Panc1 (cell line): ENCODE data around the gene FBXL14.

ENCODE experiments used
- POLR2AphosphoS5 ChIP-seq: IDR thresholded peaks from 2 replicates; pipeline ENCODE4 v1.6.1; 2012; ENCODE audit warnings: mild to moderate bottlenecking, low read depth, low read length, moderate library complexity
- SIN3A ChIP-seq: IDR thresholded peaks from 2 replicates; pipeline ENCODE4 v1.6.1; 2012; ENCODE audit warnings: low read depth, mild to moderate bottlenecking, low read length, moderate library complexity, borderline replicate concordance; ENCODE audit not compliant: insufficient read depth
- TF ChIP-seq, protein P1 (sequence below): fragments of 450-650 bp; IDR thresholded peaks from 2 replicates; pipeline ENCODE4 v1.5.1; 2017; ENCODE audit warnings: mild to moderate bottlenecking
- TF ChIP-seq, protein P2 (sequence below), 2 experiments: IDR thresholded peaks; 2 replicates each; pipeline ENCODE4 v1.6.1; 2011 to 2012; ENCODE audit warnings: low read depth in 2 of 2, control low read depth in 1 of 2, low read length in 1 of 2, mild to moderate bottlenecking in 1 of 2, moderate library complexity in 1 of 2; ENCODE audit not compliant: insufficient read depth in 1 of 2

DNA sequence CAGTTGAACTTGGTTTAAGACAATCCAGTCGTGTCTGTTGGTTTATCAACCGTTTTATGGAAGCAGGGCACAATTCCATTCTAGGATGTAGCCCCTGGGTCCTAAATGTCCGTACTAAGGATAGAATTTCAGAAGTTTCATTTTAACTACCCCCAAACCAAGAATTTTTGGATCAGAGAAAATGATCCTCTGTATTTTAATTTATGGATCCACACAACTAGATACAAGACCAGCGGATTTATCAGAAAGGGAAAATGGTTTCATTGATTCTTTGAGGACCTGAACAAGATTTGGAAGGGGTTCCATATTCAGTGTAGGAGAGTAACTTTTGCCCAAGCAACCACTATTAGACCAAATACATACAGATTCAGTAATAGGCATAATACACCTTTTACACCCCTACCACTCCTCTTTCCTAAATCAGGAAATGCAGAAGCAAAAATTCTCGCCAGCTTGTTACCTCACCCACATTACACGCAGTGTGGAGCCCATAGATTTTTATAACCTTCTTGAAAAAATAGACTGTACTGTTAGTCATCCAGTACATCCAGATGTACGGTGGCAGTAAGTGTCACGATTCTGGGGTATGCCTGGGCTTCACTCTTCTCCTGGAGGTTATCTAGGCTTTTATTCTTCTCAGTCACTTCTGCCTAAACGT lies 1.4 kb upstream of the FBXL14 start:
- TF ChIP-seq, protein P1, sequence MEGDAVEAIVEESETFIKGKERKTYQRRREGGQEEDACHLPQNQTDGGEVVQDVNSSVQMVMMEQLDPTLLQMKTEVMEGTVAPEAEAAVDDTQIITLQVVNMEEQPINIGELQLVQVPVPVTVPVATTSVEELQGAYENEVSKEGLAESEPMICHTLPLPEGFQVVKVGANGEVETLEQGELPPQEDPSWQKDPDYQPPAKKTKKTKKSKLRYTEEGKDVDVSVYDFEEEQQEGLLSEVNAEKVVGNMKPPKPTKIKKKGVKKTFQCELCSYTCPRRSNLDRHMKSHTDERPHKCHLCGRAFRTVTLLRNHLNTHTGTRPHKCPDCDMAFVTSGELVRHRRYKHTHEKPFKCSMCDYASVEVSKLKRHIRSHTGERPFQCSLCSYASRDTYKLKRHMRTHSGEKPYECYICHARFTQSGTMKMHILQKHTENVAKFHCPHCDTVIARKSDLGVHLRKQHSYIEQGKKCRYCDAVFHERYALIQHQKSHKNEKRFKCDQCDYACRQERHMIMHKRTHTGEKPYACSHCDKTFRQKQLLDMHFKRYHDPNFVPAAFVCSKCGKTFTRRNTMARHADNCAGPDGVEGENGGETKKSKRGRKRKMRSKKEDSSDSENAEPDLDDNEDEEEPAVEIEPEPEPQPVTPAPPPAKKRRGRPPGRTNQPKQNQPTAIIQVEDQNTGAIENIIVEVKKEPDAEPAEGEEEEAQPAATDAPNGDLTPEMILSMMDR, result no peak
- TF ChIP-seq SIN3A (no peak), POLR2AphosphoS5 (no peak)
- TF ChIP-seq, protein P2, sequence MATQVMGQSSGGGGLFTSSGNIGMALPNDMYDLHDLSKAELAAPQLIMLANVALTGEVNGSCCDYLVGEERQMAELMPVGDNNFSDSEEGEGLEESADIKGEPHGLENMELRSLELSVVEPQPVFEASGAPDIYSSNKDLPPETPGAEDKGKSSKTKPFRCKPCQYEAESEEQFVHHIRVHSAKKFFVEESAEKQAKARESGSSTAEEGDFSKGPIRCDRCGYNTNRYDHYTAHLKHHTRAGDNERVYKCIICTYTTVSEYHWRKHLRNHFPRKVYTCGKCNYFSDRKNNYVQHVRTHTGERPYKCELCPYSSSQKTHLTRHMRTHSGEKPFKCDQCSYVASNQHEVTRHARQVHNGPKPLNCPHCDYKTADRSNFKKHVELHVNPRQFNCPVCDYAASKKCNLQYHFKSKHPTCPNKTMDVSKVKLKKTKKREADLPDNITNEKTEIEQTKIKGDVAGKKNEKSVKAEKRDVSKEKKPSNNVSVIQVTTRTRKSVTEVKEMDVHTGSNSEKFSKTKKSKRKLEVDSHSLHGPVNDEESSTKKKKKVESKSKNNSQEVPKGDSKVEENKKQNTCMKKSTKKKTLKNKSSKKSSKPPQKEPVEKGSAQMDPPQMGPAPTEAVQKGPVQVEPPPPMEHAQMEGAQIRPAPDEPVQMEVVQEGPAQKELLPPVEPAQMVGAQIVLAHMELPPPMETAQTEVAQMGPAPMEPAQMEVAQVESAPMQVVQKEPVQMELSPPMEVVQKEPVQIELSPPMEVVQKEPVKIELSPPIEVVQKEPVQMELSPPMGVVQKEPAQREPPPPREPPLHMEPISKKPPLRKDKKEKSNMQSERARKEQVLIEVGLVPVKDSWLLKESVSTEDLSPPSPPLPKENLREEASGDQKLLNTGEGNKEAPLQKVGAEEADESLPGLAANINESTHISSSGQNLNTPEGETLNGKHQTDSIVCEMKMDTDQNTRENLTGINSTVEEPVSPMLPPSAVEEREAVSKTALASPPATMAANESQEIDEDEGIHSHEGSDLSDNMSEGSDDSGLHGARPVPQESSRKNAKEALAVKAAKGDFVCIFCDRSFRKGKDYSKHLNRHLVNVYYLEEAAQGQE (IDR thresholded peaks at IDR 0.05; ENCODE audit: insufficient read depth in 1 of 2, low read depth in 2 of 2, low read length in 1 of 2), result no peak
